KMS-11 (cell line): ENCODE results near the gene PPP1R9A.

Experiments used
- H2AFZ ChIP-seq: fragments of 200-600 bp; sonication (generic); 2 replicates; pipeline ENCODE4 v1.6.1; 2016; ENCODE audit warnings: antibody characterized with exemption, mixed run types, low read depth
- H3K27ac ChIP-seq: fragments of 200-600 bp; sonication (generic); 2 replicates; pipeline ENCODE4 v1.6.1; 2016; ENCODE audit warnings: mild to moderate bottlenecking, mixed run types
- H3K27me3 ChIP-seq: fragments of 200-600 bp; sonication (generic); 2 replicates; pipeline ENCODE4 v1.6.1; 2017; ENCODE audit warnings: mild to moderate bottlenecking, low read depth, mixed run types, moderate library complexity; ENCODE audit not compliant: insufficient read depth
- H3K36me3 ChIP-seq: fragments of 200-600 bp; sonication (generic); 2 replicates; pipeline ENCODE4 v1.6.1; 2017; ENCODE audit warnings: mild to moderate bottlenecking, mixed run types; ENCODE audit not compliant: insufficient read depth
- H3K4me1 ChIP-seq: fragments of 200-600 bp; sonication (generic); 2 replicates; pipeline ENCODE4 v1.6.1; 2016; ENCODE audit warnings: mild to moderate bottlenecking, low read depth, mixed run types; ENCODE audit not compliant: poor library complexity, severe bottlenecking
- H3K4me2 ChIP-seq: fragments of 200-600 bp; sonication (generic); 2 replicates; pipeline ENCODE4 v1.7.0; 2016; ENCODE audit warnings: mild to moderate bottlenecking, mixed run types
- H3K4me3 ChIP-seq: fragments of 200-600 bp; sonication (generic); IDR thresholded peaks from 2 replicates; pipeline ENCODE4 v1.6.1; 2017; ENCODE audit warnings: low read depth, low read length, mixed read lengths; ENCODE audit not compliant: insufficient read depth
- H3K79me2 ChIP-seq: fragments of 200-600 bp; sonication (generic); 2 replicates; pipeline ENCODE4 v1.6.1; 2016; ENCODE audit warnings: low read depth, mixed run types; ENCODE audit not compliant: insufficient read depth
- H3K9ac ChIP-seq: fragments of 200-600 bp; sonication (generic); 2 replicates; pipeline ENCODE4 v1.6.1; 2016; ENCODE audit warnings: mild to moderate bottlenecking, mixed run types
- H4K20me1 ChIP-seq: fragments of 200-600 bp; sonication (generic); 2 replicates; pipeline ENCODE4 v1.6.1; 2016; ENCODE audit warnings: mild to moderate bottlenecking, mixed run types; ENCODE audit not compliant: insufficient read depth
- CTCF ChIP-seq: fragments of 200-600 bp; sonication (generic); conservative IDR thresholded peaks from 2 replicates; pipeline ENCODE4 v1.6.1; 2017; ENCODE audit warnings: low read depth, mild to moderate bottlenecking, antibody characterized with exemption, low read length, moderate library complexity, mixed read lengths

PPP1R9A gene

GRCh38 chr7:95157381-95157780 is 250.0 kb downstream of the PPP1R9A start:
- H2AFZ ChIP-seq: no peak overlapping the region
- no peaks in the 10 kb centered on the region for H3K4me1 ChIP-seq
- no peak for TF ChIP-seq CTCF
- H4K20me1 ChIP-seq: no peaks in the 10 kb centered on the region
- no peaks in the 10 kb centered on the region for H3K79me2 ChIP-seq
- no peak overlapping the region for H3K27ac ChIP-seq
- H3K36me3 ChIP-seq: no peaks in the 10 kb centered on the region
- H3K4me2 ChIP-seq: no peak overlapping the region
- no peak overlapping the region for H3K4me3 ChIP-seq
- H3K27me3 ChIP-seq: no peaks in the 10 kb centered on the region
- no peak overlapping the region for H3K9ac ChIP-seq

DNA sequence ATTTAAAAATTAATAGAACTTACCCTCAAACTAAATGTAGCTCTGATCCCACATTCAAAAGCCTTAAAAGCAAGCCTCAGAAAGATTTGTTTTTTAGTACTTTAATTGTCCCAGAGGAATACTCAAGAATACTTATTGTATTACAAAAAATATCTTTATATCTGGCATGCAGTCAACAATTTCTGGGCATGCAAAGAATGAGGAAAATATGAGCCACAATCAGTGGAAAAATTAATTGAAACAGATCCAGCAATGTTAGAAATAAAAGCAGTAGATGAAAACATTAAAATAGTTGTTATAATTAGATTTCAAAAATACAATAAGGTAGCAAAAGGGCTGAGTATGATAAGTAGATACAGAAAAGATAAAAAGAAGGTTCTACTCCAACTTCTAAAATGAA is 262.3 kb downstream of the PPP1R9A start:
- no peak for TF ChIP-seq CTCF
- Histone ChIP-seq H3K4me1 (no peaks in the 10 kb centered on the region), H3K9ac (no peak overlapping the region), H3K36me3 (no peaks in the 10 kb centered on the region), H4K20me1 (no peaks in the 10 kb centered on the region), H3K79me2 (no peaks in the 10 kb centered on the region), H2AFZ (no peak overlapping the region), H3K27me3 (no peaks in the 10 kb centered on the region), H3K4me3 (no peak overlapping the region), H3K27ac (no peak overlapping the region), H3K4me2 (no peak overlapping the region)

DNA sequence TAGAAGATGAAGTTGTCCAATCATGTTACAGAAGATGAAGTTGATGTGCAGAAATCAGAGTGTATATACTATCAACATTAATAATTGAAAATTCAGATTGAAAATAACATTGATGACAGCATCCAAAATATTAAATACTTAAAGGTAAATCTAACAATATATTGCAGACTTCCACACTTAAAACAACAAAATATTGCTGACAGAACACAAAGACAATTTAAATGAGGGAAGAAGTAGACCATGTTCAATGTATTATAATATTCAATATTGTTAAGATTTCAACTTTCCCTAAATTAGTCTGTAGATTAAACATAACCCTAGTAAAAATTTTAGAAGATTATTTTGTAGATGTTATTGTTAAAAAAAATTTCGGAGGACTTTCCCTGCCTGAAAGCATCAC is 265.0 kb downstream of the PPP1R9A start:
- Histone ChIP-seq H3K36me3 (no peaks in the 10 kb centered on the region), H3K27me3 (no peaks in the 10 kb centered on the region), H3K27ac (no peak overlapping the region), H3K4me2 (no peak overlapping the region), H3K79me2 (no peaks in the 10 kb centered on the region), H3K4me1 (no peaks in the 10 kb centered on the region), H4K20me1 (no peaks in the 10 kb centered on the region), H2AFZ (no peak overlapping the region), H3K4me3 (no peak overlapping the region), H3K9ac (no peak overlapping the region)
- TF ChIP-seq CTCF: no peak

- Histone ChIP-seq H3K79me2 (no peaks in the 10 kb centered on the region), H3K4me1 (no peaks in the 10 kb centered on the region), H3K36me3 (no peaks in the 10 kb centered on the region), H3K9ac (no peak overlapping the region), H3K27me3 (no peaks in the 10 kb centered on the region), H4K20me1 (no peaks in the 10 kb centered on the region), H3K27ac (no peak overlapping the region), H2AFZ (no peak overlapping the region), H3K4me3 (no peak overlapping the region), H3K4me2 (no peak overlapping the region)
- no peak for TF ChIP-seq CTCF
Measured at GRCh38 chr7:95190515-95190914, 283.1 kb downstream of the PPP1R9A start.

DNA sequence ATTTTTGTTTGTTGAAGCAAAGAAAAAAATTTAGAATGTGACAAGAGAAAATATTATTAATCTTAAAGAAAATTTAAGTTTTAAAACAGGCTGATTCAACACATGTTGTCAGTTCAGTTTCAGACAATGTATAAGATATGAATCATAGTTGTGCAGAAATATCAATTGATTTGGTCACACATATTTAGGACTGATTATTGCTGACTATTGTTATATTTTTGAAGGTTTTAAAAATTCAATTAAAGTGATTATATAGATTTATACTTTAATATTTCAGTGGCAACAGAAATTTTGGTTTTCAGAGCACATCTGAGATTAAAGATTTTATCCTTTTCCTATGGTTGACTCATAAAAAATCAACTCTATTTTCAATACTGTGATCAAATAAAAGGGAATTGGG is 284.4 kb downstream of the PPP1R9A start:
- H3K27ac ChIP-seq: no peak overlapping the region
- TF ChIP-seq CTCF: no peak
- H3K9ac ChIP-seq: no peak overlapping the region
- no peak overlapping the region for H2AFZ ChIP-seq
- H3K79me2 ChIP-seq: no peaks in the 10 kb centered on the region
- H3K4me1 ChIP-seq: no peaks in the 10 kb centered on the region
- no peaks in the 10 kb centered on the region for H3K36me3 ChIP-seq
- H3K27me3 ChIP-seq: no peaks in the 10 kb centered on the region
- H3K4me3 ChIP-seq: no peak overlapping the region
- H3K4me2 ChIP-seq: no peak overlapping the region
- H4K20me1 ChIP-seq: no peaks in the 10 kb centered on the region
